Measurements from ENCODE around the gene PSKH1. TPM values are rescaled to one million over a fixed set of nuclear protein-coding genes. Genes with fewer than 3 reads are reported as not detected.

Gene PSKH1
- total and polyA plus RNA-seq, 10 of the 15 experiments (the other 5 are each of a cell fraction or from before 2014, with no cell fraction given): 0.63 to 20.4 (median 7.8) TPM

DNA sequence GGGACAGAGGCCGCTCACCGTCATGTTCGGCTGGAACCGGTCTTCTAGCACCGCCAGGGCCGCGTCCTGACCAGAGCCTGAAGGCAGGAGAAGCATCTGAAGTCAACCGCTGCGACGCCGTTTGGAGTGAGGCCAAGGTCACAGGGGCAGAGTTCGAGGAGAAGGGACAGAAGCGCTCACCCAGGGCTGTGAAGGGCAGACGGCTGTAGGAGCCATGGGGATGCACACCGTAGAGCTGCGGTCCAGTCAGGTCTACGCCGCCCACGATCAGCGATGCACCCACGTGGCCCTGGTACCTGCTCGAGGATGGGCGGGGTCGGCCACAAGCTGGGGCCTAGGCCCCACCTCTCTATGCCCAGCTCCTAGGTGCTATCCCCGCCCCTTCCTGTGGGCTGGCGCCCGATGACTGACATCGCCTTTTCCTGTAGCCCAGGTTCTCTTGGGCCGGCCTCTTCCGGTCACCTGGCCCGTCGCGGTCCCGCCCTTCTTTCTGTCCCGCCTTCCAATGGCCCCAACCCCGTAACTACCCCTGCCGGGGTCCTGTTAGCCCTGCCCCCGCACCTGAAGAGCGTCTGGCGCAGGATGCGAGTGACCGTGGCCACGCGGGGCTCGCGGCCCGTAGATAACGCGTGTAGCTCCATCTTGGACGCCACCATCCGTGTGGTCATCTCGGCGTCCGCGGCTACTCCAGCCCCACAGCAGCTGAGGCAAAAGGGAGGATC is 42.5 kb downstream of the PSKH1 start (continued):
- no peak for TF ChIP-seq FOXM1 (IDR thresholded peaks at IDR 0.05; ENCODE audit: low read depth, low read length)
- TF ChIP-seq HDAC2 (IDR thresholded peaks at IDR 0.05): no peak
- 0 out of 2 replicates have a peak, but pooled peaks have one; percentile 8 for TF ChIP-seq TCF3 (IDR thresholded peaks at IDR 0.05; ENCODE audit: borderline replicate concordance, insufficient read depth, low read depth, low read length)
- no peak for TF ChIP-seq EZH2 (IDR thresholded peaks at IDR 0.05; ENCODE audit: borderline replicate concordance, control insufficient read depth, low read depth, low read length)
- no peak for TF ChIP-seq TARDBP (IDR thresholded peaks at IDR 0.05; ENCODE audit: borderline replicate concordance)
- TF ChIP-seq FOXK2 (IDR thresholded peaks at IDR 0.05): no peak
- TF ChIP-seq STAT1 (conservative IDR thresholded peaks at IDR 0.05): peak; percentile 88; the same call in 1 of the 2 replicates
- TF ChIP-seq ZNF24 (IDR thresholded peaks at IDR 0.05): no peak
- TF ChIP-seq, protein P1, sequence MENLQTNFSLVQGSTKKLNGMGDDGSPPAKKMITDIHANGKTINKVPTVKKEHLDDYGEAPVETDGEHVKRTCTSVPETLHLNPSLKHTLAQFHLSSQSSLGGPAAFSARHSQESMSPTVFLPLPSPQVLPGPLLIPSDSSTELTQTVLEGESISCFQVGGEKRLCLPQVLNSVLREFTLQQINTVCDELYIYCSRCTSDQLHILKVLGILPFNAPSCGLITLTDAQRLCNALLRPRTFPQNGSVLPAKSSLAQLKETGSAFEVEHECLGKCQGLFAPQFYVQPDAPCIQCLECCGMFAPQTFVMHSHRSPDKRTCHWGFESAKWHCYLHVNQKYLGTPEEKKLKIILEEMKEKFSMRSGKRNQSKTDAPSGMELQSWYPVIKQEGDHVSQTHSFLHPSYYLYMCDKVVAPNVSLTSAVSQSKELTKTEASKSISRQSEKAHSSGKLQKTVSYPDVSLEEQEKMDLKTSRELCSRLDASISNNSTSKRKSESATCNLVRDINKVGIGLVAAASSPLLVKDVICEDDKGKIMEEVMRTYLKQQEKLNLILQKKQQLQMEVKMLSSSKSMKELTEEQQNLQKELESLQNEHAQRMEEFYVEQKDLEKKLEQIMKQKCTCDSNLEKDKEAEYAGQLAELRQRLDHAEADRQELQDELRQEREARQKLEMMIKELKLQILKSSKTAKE (IDR thresholded peaks at IDR 0.05; ENCODE audit: low read depth, poor library complexity, severe bottlenecking): no peak
- TF ChIP-seq MEF2A (IDR thresholded peaks at IDR 0.05; ENCODE audit: insufficient read depth, low read depth, low read length): no peak
- TF ChIP-seq CBX5 (IDR thresholded peaks at IDR 0.05; ENCODE audit: low read depth): no peak
- no peak for TF ChIP-seq NR2C1 (IDR thresholded peaks at IDR 0.05)
- TF ChIP-seq ZNF217 (IDR thresholded peaks at IDR 0.05): no peak
- TF ChIP-seq, protein P2, sequence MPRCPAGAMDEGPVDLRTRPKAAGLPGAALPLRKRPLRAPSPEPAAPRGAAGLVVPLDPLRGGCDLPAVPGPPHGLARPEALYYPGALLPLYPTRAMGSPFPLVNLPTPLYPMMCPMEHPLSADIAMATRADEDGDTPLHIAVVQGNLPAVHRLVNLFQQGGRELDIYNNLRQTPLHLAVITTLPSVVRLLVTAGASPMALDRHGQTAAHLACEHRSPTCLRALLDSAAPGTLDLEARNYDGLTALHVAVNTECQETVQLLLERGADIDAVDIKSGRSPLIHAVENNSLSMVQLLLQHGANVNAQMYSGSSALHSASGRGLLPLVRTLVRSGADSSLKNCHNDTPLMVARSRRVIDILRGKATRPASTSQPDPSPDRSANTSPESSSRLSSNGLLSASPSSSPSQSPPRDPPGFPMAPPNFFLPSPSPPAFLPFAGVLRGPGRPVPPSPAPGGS (IDR thresholded peaks at IDR 0.05; ENCODE audit: borderline replicate concordance, insufficient read depth, low read depth, low read length, poor library complexity, severe bottlenecking): peak; percentile 85
- TF ChIP-seq YBX1 (IDR thresholded peaks at IDR 0.05): no peak
- peak; percentile 87; the same call in 1 of the 2 replicates for TF ChIP-seq TAF1 (IDR thresholded peaks at IDR 0.05; ENCODE audit: borderline replicate concordance, low read depth, low read length)
- no peak for TF ChIP-seq EED (IDR thresholded peaks at IDR 0.05; ENCODE audit: low read depth)
- 0 out of 2 replicates have a peak, but pooled peaks have one; percentile 36 for TF ChIP-seq TBL1XR1 (IDR thresholded peaks at IDR 0.05; ENCODE audit: low read depth, low read length)
- TF ChIP-seq, protein P3, sequence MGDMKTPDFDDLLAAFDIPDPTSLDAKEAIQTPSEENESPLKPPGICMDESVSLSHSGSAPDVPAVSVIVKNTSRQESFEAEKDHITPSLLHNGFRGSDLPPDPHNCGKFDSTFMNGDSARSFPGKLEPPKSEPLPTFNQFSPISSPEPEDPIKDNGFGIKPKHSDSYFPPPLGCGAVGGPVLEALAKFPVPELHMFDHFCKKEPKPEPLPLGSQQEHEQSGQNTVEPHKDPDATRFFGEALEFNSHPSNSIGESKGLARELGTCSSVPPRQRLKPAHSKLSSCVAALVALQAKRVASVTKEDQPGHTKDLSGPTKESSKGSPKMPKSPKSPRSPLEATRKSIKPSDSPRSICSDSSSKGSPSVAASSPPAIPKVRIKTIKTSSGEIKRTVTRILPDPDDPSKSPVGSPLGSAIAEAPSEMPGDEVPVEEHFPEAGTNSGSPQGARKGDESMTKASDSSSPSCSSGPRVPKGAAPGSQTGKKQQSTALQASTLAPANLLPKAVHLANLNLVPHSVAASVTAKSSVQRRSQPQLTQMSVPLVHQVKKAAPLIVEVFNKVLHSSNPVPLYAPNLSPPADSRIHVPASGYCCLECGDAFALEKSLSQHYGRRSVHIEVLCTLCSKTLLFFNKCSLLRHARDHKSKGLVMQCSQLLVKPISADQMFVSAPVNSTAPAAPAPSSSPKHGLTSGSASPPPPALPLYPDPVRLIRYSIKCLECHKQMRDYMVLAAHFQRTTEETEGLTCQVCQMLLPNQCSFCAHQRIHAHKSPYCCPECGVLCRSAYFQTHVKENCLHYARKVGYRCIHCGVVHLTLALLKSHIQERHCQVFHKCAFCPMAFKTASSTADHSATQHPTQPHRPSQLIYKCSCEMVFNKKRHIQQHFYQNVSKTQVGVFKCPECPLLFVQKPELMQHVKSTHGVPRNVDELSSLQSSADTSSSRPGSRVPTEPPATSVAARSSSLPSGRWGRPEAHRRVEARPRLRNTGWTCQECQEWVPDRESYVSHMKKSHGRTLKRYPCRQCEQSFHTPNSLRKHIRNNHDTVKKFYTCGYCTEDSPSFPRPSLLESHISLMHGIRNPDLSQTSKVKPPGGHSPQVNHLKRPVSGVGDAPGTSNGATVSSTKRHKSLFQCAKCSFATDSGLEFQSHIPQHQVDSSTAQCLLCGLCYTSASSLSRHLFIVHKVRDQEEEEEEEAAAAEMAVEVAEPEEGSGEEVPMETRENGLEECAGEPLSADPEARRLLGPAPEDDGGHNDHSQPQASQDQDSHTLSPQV (IDR thresholded peaks at IDR 0.05): no peak
- TF ChIP-seq GATAD2B (conservative IDR thresholded peaks at IDR 0.05; ENCODE audit: low read depth): peak; percentile 43; the same call in 1 of the 2 replicates
- peak; percentile 66; the same call in 1 of the 2 replicates for TF ChIP-seq PML (IDR thresholded peaks at IDR 0.05; ENCODE audit: low read length)
- TF ChIP-seq, protein P4, sequence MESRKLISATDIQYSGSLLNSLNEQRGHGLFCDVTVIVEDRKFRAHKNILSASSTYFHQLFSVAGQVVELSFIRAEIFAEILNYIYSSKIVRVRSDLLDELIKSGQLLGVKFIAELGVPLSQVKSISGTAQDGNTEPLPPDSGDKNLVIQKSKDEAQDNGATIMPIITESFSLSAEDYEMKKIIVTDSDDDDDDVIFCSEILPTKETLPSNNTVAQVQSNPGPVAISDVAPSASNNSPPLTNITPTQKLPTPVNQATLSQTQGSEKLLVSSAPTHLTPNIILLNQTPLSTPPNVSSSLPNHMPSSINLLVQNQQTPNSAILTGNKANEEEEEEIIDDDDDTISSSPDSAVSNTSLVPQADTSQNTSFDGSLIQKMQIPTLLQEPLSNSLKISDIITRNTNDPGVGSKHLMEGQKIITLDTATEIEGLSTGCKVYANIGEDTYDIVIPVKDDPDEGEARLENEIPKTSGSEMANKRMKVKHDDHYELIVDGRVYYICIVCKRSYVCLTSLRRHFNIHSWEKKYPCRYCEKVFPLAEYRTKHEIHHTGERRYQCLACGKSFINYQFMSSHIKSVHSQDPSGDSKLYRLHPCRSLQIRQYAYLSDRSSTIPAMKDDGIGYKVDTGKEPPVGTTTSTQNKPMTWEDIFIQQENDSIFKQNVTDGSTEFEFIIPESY (IDR thresholded peaks at IDR 0.05): no peak
